ENCODE measurements around the gene SLC38A10.
"Not testable (repeated sequence)": the region's sequence is repeated elsewhere in the genome, so short reads cannot be mapped to it uniquely, and the experiment has no call there.

Gene SLC38A10

DNA sequence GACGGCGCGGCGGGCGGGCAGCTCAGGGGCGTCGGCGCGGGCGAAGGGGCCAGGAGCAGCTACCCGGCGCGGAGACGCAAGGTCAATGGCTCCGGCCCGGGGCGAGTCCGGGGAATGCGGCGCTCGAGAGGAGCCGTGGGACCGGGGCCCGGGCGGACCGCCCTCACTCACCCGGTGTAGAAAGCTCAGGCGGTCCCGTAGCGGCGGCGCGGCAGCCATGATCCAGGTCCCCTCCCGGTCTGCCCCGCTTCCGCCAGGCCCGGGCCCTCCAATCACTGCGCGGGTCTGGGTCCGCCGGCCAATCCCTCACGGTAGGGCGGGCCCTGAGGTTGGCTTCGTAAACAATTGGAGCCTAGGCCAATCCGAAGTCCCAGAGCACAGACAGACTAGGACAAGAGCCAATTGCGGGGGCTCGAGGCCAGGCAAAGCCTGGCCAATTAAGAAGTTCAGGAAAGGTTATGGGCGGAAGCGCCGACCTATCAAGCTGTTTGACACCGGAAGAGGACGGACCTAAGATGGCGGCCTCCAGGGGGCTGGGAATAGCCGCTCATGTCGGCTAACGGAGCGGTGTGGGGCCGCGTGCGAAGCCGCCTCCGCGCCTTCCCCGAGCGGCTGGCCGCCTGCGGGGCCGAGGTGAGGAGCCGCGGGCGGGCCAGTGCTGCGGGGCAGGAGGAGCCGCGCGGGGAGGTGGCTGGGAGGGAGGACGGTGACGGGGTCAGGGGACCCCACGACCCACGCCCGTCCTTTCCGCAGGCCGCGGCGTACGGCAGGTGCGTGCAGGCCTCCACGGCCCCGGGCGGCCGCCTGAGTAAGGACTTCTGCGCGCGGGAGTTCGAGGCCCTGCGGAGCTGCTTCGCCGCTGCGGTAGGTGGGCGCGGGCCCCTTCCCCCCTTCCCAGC, 56.0 kb downstream of the SLC38A10 start, which contains the start of the genes NDUFAF8 and TEPSIN:
TSS of gene NDUFAF8 (plus strand) at position 504 of the 899 bp plus-strand sequence. CDS start at position 550, 46 bp downstream.
TSS of gene TEPSIN (minus strand) at position 241 of the 899 bp plus-strand sequence. CDS start at position 219, 22 bp downstream.
- DNase-seq: peak; percentile 100

DNA sequence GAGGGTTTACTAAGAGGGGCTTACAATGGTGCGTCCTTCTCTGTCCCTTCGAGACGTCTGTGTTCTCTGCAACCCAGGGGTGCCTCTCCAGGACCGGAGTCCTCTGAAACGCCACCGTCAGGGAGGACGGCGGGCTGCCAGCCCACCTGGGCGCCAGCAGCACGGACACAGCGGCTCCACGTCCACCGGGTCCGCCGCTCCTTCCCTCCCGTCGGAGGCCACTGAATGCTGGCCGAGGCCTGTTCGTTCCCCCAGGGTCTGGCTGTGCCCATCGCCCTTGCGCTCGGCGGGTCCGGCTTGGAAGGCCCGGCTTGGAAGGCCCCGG, 56.7 kb downstream of the SLC38A10 start:
- DNase-seq: no peak

DNA sequence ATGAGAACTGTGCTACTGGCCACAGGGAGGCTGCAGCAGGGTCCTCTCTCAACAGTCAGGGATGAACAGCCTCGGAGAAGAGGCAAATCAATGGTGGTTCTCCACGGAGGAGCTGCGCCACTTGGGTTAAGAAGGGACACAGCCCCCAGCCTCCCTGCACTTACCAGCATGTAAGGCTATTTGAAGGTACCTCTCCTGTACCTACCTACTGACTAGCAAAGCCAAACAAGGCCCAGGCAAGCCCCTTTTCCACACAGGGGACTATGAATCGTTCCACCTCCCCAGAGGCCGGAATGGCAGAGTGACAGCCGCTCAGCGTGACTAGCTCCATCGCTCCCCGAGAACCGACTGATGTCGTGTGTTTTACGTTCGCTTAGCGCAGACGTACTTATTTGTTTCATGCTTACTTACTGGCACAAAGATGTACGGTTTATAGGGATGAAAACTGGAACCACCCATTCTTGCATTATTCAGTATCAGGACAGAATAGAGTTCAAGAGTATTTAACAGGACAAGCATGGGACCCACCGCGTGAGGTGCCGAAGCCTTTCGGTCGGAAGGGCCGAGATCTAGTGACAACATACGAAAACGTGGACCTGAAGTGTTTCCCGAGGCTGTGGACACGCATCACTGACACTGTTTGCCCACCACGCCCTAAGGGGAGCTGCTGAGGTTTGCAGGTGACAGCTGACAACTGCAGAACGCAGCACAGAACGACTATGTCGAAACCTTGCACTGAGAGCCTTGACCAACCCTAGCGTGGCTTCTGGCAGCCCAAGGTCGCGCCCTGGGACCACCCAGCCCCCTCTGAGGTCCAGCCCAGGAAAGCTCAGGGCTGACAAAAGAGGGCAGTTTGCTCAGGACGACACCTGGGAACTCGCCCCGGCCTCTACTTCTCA, 57.3 kb downstream of the SLC38A10 start:
- no peak for DNase-seq

DNA sequence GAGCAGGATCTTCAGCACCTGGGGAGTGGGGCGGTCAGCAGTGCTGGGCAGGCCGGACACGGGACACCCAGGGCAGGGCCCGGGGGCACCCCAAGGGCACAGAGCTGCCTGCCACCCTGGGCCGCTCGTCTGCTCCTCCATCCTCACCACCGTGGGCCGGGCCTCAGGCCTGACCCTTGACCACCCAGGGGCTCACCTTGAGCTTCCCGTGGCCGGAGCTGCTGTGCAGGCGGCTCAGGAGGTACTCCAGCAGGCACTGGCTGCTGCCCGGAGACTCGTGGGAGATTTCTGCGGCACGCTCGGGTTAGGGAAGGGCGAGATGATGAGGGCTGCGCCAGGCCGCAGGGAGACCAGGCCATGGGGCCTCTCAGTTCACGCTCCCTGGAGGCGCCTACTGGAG, 58.3 kb downstream of the SLC38A10 start:
- DNase-seq: no peak

DNA sequence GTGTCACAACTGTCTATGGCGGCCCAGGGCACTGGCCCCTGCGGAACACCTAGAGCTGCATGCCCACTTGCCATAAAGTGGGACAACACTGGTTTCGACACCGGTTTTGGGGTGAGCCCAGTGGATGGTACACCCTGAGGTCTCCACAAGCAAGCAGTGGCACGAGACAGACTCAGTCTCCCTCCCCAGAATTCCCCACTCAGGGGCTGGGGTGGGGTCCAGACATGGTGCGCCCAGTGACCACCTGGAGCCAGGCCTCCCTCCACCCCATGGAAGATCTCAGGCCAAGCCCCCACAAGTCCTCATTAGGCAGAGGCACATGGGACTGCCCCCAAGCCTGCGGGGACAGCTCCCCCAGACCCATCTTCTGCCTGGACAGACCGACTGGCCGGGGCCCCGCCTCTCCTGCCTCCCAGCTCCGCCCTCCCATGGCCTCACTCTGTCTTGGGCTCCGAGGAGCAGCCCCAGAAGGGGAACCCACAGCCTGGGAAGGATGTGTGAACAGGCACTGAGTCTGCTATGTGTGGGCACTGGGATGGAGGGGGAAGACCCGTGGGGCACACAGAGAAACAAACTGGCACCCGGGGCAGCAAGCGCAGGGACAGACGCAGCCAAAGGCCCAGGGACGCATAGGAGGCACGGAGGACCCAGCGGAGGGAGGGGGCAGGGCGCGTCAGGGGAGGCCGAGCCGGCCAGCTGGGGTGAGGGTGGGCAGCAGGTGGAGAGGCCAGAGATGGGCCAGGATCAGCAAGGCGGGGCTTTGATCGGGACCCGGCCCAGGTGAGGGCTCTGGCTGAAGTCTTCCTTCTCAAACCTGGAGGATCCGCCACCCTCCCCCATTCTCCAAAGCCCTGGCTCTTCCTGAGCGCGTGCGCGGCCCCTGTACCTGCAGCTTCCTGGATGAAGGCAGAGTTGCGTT, 59.0 kb downstream of the SLC38A10 start:
- no peak for DNase-seq

DNA sequence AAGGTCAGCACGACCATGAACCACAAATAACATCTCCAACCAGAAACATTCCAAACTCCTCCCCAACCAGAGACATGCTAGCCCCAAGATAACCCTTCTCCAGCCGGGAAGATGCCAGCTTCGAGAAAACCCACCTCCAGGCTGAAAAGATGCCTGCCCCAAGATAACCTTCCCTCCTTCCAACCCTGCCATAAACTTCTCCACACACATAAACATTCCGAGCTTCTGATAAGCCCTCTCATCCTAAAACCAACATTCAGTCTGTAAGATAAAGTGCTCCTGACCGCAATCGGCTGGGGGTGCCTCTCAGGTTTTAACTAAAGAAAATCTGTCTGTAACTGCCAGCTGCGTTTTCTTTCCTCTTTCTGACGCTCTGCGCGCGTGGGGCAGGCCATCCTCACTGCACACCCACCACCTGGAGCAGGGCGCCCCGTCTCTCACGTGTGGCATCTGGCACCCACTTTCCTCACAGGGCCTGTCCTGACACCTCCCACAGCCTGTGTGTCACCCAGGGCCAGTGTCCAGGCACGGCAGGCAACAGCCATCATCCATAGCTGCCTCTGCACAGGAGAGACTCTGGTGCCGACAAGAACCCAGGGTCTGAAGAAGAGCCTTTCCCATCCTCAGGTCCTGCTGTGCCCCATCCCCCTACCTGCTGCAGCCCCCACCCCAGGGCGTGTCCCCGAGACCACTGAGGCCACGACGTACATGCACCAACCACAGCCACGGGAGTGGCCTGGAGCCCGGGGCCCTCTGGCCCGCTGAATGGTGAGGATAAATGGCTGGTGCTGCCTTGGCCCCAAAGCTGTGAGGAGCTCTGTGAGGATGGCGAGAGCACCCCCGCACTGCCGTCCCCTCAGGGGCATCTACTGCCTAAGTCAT, 59.9 kb downstream of the SLC38A10 start:
- DNase-seq: no peak

DNA sequence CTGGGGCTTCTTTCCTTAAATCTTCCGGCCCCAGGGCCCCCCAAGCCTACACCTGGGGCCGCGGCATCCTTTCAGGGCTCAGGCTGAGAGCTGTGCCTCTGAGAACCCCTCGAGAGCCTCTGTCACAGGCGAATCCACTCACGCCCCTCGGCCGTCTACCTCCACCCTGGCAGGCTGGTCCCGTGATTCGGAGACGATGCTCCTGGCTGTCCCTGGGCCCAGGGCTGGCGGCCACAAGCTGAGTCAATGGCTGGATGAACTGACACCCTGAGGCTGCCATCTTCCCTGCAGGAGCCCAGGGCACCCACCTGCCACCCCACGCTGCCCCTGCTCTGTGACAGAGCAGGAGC, 60.6 kb downstream of the SLC38A10 start:
- no peak for DNase-seq

DNA sequence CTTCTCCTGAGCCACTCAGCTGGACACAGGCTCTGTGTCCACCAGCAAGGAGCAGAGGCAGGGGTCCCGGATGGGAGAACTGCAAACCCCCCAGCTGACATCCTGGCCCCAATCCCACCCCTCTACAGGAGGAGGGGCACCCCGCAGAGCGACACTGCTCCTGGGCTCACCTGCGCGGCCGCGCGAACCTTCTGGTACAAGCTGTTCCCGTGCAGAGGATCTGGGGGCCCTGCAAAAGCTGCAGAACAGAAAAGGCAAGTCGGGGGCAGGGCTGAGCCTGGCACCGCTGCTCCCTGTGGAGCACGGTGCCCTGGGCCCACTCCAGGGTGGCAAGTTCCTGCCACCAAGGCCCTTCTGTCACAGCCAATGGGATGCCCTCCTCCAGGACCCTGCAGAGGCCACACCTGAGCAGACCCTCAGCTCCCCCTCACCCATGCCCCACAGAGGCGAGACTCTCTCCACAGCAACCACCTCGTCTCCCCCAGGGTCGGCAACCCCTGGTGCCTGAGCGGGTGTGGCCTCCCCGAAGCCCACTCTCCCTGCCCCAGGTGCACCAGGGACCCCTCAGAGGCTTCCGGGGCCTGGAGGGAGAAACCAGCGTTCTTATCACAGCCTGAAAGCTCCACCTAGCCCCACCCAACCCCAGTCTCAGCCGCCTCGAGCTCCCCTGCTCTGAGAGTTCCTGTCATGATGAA, 61.1 kb downstream of the SLC38A10 start:
- DNase-seq: no peak

DNA sequence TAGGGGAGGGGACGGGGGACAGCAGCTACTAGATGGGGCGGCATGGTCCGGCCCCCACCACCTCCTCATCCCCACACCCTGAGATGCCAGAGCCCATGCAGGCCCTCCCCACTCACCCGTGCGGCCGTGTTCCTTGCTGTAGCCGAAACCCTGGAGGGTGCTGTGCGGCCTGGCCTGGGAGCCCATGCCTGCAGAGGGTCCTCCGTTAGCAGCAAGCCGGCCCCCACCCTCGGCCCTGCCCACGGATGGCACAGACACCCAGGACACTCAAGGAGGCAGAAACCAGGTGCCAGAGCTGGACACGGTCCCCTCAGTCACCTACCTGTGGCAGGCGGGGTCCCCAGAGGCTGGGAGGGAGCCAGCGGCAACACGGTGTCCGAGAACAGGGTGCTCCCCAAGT, 61.8 kb downstream of the SLC38A10 start:
- DNase-seq: no peak

DNA sequence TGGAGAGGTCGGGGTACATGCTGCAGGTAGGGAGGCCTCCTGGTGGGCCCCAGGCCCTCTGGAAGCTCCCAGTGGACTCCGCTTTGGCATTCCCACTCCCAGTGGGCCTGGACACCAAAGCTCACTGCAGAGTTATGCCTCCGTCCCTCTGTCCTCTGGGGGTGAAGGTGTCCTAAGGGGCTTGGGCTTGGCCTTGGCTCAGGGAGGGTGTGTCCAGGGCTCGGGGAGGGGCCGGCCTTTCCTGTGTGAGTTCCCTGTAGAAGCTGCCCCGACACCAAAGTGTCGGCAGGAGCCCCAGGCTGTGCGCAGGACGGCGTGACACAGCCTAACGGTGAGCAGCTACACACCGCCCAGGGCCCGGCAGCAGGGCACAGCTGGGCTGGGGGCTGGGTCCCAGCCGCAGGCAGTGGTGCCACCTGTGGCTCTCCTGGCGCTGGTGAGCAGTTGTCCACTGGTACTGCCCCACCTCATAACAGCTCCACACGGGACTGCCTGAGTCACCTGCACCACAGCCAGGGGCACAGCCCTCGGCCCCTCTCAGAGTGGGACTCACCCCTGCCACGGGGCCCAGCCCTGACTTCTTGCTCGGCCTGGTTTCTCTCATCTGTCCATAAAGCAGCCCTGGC, 62.4 kb downstream of the SLC38A10 start:
- DNase-seq: no peak

DNA sequence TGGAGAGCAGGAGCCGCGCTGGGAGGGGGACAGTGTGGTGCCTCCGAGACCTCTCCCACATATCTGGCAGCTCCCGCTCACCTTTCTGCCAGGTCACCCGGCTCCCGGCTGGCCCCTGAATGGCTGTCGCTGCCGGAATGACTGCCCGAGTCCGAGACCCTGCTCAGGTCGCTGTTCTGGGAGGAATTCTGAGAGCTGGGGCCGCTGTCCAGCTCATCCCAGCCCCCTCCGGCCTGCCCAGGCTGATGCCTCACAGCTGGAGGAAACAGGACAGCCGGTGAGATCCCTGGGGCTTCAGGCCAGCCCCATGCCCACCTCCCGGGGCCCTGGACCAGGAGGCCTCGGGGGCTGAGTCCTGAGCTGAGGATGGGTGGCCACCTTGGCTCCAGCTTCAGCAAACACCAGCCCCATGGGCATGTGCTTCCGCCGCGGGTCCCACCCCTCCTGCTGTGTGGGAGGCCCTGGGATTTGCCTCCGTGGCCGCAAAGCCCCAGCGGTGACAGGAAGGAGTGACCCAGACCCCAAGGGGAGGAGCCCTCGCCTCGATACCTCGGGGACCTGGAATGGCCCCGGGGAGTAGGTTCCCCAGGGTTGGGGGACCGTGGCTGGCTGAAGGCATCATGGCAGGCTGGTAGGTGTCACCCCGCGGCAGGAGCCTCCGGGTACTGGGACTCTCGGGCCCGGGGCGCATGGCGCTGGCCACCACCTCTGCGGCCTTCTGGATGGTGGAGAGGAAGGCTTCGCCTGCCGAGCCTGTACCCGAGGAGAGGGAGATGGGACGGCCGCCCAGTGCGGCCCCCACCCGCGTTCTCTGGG, 63.1 kb downstream of the SLC38A10 start:
- no peak for DNase-seq

DNA sequence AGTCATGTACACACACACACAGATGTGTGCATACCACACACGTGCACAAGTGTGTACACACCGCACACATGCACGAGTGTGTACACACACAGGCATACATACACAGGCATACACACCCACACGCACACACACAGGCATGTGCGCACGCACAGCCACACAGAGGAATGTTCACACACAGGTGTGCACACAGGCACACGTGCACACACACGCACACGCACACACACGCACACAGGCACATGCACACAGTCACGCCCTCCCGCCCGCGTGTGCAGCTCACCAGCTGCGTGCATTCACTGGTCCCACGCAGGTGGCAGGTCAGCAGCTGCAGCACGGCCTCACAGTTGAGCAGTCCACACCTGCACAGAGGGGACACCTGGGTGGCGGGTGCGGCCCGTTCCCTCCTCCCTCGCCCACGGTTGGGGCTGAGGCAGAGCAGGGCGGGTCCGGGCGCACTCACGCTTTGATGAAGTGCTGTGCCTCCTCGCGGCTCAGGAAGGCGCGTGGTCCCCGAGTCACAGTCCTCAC, 63.9 kb downstream of the SLC38A10 start:
- DNase-seq: no peak

DNA sequence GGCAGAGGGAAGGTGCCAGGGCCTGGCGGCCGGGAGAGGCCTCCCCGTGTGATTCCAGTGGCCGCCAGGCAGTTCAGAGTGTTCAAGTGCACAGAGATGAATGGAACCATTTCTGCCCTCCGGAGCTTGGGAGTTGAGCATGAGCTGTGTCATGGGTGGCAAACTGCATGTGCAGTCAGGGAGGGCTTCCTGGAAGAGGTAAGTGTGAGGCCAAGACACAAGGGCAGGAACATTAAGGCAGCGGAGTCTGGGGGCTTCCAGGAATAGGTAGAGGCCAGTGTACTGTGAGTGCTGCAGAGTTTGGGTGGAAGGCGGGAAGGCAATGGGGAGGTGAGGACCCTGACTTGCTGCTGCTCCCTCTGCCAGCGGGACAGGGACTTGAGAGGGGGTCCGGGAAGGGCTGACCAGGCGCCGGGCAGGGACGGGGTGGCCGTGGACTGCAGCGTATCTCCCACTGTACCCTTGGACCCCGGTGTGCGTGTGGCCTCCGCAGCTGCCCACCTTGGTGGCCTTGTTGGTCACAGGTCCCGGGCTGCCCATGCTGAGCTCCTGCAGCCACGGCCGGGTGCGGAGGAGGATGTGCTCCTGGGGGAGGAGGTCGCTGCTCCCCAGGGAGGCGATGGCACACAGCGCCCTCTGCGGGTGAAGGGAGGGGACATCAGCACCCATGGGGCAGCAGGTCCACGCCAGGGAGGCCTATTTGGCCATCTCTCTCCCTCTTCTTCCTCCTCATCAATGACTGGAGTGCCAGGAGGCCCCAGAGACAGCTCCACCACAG, 64.9 kb downstream of the SLC38A10 start:
- DNase-seq: no peak

DNA sequence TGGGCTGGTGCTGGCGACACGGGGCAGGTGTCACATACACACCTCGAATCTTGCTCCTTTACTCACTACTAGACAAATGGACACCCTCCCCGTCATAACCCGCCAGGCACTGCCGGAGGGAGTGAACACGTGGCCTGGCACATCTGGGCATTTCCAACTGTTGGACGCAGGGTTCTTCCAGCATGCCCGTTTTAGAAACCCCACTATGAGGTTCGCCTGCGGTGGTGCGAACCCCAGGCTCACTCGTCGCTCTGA, 65.5 kb downstream of the SLC38A10 start:
- no peak for DNase-seq

DNA sequence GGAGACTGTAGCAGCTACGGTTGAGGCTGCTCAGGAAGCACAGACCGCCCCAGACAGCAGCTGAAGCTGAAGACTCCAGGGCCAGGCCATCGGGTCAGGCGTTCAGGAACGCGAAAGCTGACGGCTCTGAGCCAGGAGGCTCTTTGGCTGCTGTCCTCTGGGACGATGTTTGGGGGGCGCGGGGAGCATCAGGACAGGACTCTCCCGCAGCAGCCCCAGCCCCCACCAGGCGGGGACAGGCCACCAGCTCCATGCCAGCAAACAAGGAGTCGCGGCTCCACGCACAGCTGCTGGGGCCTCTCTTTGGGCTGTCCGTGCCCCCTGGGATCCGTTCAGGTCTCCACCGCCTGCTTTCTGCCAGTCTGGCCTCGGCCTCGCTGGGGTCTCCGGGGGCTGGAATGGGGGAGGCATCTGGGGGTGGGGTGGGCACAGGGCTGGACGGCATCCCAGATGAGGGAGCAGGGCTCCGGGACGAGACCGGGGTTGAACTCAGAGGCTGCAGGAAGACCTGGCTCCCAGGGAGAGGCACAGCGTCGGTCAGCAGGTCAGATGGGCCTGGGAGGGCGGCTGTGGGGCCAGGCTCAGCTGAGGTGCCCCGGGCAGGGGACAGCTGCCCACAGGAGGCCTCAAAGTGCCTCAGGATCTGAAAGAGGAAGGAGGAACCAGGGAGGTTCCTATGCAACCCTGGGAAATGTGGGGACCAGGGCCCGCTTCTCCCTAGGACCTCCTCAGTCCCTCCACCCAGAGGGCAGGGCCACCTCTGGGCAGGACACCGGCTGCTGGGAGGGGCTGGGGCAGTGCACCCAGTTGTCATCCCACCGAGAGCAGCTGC, 66.1 kb downstream of the SLC38A10 start:
- DNase-seq: no peak

DNA sequence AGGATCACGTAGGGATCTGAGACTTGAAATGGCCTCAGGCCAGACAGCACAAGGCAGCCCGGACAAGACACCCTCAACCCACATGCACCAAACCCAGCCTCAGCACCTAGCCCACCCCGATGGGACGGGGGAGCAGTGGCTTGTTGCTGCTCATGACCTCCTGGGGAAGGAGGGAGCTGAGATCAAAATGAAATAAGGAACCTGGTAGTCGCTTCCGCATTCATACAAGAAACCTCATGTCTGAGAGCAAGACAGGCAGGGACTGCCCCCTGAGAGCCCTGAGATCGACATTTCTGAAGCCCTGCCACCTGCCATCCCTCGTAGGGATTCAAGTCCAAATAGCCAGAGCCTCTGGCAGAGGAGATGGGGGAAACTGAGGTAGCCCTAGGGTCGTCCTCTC, 66.7 kb downstream of the SLC38A10 start:
- DNase-seq: no peak

DNA sequence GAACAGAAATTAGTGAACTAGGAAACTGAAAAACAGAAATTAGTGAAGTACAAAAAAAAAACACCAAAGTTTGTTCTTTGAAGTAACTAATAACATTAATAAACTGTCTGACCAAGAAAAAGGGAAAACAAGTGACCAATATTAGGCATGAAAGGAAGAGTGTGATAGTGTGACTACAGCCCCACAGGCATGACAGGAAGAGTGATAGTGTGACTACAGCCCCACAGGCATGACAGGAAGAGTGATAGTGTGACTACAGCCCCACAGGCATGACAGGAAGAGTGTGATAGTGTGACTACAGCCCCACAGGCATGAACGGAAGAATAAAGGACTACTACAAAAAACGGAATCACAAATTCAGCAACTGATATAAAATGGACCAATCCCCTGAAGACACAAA, 67.5 kb downstream of the SLC38A10 start:
- not testable (repeated sequence) for DNase-seq

DNA sequence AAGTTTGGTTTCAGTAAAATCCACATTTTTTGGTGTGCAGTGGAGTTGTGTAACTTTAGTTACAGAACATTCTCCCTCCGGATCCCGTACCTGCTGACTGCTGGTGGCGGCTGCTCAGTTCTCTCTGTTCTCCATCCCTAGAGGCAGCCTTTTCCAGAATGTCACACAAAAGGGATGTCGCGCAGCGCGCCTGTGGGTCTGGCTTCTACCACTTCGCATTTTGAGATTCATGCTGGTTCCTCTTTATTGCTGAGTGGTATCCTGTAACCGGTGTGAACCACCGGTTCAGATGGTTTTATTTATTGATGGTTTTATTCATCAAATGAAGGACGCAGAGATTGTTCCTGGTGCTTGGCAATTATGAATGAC, 71.4 kb downstream of the SLC38A10 start:
- DNase-seq: peak; percentile 48 to 60
